Superior temporal gyrus (tissue), 1 donor: ENCODE data around the gene ABTB2.
A peak's percentile ranks its signal among the peaks of the same experiment; 100 is the strongest.

ENCODE experiments used
- DNase-seq: peaks from one replicate; pipeline ENCODE4 v3.0.0-alpha.2; 2016; ENCODE audit errors: extremely low spot score

The ABTB2 gene

GRCh38 chr11:34360046-34360445 is 2.2 kb upstream of the ABTB2 start:
- DNase-seq = no peak

- no peak for DNase-seq
Observed at GRCh38 chr11:34359548-34359891, 1.7 kb upstream of the ABTB2 start.

DNA sequence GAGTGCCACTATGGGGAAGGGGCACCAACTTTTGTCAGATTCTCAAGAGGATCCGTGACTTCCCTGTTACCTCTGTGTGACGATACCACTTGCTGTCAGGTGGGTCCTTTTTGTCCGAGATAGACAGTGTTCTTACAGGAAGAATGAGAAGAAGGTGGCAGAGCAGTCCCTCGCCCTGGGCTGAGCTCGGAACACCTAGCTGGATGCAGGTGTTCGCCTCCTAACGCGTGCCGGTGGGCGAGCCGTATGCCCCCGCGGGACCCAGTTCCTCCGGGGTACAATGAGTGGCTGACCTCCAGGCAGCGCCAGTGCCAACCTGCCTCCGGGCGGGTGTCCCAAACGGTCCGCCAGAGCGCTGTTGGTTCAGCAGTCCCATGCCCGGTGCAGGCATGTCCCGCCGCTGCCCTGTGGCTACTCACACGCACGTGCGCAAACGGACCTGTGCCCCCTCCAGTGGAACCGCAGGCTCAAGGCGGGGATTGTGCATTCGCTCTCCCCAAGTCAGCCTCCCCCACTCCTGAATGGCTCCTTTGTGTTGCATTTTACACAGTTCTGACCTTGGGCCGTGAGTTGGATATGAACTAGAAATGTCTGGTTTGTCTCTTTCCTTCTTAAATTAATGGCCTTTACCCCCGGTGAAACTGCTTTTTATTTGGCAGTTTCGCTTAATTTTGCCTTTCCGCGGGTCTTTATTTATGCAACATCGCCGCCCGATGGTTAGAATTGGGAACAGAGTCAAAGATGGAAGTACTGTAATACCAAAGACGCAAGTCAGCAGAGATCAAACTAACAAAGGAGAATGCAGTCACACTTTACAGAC is 1.1 kb upstream of the ABTB2 start:
- peak; percentile 96 for DNase-seq

- DNase-seq = peak; percentile 53
Observed at GRCh38 chr11:34358258-34358727, 483 bp upstream of the ABTB2 start.

DNA sequence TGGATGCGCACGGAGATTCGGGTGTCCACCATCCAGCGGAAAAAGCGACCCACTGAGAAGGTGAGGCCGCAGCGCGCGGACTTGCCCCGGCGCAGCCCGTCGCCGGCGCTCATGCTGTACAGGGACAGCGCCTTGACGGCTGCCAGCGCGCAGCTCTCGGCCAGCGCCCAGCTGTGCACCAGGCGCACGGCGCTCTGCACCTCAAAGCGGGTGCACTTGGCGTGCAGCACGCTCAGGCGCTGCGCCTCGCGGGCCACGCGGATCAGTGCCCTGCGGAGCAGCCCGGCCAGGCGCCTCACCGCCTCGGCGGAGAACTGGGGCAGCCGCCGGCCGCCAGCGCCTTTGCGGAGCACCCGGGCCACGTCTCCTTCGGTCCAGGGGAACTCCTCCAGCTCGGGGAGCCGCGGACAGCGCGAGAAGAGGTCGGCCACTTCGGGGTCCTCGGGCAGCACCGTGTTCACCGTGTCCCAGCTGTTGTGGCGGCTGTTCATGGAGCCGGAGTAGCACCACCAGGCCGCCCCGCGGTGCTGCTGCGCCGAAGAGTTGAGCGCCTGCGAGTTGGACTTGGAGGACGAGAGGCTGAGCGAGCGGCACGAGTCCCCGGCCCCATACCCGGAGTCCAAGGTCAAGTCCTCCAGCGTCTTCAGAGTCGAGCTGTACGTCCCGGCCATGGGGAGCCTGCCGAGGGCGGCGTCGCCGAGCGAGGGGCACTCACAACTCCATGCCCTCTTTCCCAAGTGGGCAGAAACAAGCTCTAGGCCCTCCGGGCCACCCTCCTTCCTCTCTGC is 703 bp downstream of the ABTB2 start:
- no peak for DNase-seq

DNA sequence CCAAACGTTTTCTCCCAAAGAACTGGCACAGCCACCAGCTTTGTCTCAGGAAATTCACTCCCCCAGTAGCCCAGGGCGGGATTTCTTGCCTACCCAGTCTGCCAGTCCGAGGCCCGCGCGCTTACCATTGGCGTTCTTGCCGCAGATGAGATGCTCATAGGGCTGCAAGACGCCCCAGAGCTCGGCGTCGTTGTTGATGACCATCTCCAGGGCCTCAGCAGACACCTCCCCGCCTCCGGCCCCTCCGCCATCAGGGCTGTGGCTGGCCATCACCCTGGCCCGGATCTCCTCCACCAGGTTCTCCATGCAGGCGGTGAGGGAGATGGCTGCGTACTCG is 1.3 kb downstream of the ABTB2 start:
- DNase-seq = no peak

- no peak for DNase-seq
Observed at GRCh38 chr11:34356130-34356529, 1.7 kb downstream of the ABTB2 start.

GRCh38 chr11:34355726-34356125 is 2.1 kb downstream of the ABTB2 start:
- no peak for DNase-seq

DNA sequence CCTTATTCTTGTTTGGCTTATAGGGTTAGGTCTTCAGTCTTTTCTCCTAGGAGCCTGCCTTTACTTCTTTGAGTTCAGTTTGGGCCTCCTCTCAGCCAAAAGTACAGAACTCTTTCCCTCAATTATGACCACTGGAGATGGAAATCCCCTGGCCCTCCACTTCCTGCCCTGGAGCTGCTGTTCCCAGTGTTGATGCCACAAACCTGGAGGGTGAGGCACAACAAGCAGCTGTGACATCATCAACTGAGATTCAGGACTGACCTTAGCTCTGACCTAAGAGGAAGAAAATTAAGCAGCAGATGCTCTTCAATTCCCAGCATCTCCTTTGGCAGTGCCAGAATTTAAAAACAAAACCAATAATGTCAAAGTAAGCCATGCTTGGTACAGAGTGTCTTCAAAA is 3.0 kb downstream of the ABTB2 start:
- no peak for DNase-seq

DNA sequence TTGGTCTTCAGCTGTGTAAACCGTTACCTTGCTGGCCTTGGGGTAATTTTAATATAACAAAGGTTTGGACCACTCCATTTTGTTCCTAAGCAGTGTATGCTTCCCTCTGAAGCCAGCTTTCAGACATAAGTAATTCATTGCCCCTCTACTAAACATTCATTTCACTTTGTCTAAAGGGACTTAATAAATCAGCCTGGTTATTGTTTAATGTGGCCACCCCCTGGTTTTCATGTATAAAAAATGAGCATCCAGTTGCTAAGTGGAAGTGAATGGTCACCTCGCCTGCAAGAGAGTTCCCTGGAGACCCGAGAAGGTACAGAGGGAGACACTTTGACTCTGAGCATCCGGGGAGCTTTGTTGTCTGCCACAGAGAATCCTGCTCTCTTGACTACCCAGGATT is 3.9 kb downstream of the ABTB2 start:
- DNase-seq = no peak

- no peak for DNase-seq
Observed at GRCh38 chr11:34351687-34352469, 5.9 kb downstream of the ABTB2 start.

DNA sequence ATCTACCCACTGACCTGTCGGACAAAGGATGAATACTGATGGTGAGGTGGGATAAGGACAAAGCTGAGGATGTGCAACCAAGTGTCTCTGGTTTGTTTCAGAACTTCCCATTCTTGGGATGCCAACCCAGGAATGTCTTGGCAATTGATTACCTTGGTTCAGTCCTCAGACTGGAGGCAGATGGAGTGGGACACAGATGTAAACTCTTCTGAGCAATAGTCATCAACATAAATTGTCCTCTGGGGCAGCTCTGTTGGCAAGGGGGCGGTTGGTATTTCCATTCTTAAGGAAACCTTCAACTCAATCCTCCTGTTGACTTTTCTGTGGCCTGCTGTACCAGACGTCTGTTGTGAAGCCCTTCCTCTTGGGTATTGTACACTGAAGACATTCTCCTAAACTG is 6.8 kb downstream of the ABTB2 start:
- DNase-seq = no peak

DNA sequence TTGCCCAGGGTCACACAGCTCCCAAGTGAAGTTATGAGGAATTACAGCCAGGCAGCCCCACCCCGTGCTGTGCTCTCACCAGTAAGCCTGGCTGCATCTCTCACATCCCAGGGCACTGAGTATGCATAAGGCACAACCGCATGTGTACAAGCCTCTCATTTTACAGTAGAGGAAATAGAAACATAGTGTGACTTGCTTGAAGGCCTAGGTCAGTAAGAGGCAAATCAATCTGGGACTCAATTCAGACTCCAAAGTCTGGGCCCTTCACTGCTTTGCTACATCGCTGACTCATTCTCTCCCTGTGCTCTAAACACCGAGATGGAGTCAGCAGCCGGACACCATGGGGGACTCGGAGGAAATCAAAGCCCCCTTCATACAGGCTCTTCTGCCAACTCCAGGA is 7.9 kb downstream of the ABTB2 start:
- DNase-seq = no peak

DNA sequence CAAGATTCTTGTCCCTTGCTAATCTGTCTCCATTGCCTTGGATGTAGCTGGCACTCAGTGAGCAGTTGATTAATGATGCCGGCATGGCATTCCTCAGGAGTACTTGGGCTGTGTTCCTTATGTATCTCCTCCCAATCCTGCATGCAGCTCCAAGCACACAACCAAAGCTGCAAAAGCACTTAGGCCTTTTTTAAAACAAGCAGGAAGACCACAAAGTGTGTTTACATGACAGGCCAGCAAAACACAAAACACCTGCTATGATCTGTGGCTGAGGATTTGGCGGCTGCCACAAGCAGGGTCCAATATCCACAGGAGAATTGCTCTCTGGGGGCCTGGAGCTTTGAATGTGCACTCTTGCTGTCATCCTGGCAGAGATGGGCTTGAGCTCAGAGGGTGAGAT is 8.9 kb downstream of the ABTB2 start:
- no peak for DNase-seq

GRCh38 chr11:34348096-34348495 is 9.7 kb downstream of the ABTB2 start:
- DNase-seq = no peak

GRCh38 chr11:34346551-34346950 is 11.3 kb downstream of the ABTB2 start:
- DNase-seq = no peak

DNA sequence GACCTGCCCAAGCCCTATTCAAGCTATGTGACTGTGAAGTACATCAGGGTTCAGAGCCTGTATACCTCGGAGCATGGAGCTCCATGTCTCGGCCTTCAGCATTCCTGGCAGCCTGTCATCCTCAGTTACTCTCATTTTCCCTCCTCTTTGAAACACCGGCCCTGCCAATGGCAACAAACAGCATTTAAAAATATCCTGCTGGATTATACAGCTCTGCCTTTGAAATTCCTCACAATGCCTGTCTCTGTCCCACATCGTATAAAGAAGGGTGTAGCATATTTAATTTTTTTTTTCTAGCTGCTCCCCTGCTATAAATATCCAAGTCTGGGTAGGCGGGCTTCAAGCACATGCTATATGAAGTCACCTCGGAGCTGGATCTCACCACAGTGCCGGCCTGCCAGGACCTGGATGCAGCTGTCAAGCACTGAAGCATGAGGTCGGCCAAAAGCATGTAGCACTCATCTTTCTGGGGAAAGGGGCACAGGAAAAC is 11.8 kb downstream of the ABTB2 start:
- DNase-seq = no peak

DNA sequence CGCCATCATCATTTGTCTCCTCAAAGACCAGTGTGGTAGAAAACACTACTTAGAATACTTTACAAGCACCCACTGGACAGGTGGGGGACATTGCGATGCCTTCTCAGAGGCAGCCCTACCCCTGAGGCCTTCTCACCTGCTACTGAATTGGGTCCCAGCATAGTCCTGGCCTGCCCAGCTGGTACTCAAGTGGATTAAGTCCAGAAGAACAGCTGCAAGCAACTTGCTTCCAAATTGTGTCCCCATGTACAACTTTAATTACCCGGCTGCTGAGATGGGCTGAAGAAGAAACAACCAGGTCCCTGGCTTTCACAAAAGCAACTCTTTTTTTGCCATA is 12.3 kb downstream of the ABTB2 start:
- DNase-seq = no peak

- no peak for DNase-seq
Observed at GRCh38 chr11:34344768-34345539, 12.9 kb downstream of the ABTB2 start.

- no peak for DNase-seq
Observed at GRCh38 chr11:34344410-34344767, 13.4 kb downstream of the ABTB2 start.

DNA sequence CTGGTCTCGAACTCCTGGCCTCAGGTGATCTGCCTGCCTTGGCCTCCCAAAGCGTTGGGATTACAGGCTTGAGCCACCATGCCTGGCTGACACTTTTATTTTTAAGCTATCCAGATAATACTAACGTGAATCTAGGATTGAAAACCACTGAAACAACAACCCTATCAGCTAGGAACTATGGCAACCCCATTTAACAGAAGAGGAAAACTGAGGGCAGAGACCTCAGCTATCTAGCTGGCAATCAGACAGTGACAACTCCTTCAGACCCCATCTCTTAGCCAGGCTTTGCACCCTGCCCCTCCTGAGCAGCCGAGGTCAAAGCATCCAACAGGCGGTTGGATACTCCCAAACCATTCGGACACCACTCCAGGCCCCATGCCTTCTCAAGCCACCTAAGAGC is 14.1 kb downstream of the ABTB2 start:
- DNase-seq = no peak

DNA sequence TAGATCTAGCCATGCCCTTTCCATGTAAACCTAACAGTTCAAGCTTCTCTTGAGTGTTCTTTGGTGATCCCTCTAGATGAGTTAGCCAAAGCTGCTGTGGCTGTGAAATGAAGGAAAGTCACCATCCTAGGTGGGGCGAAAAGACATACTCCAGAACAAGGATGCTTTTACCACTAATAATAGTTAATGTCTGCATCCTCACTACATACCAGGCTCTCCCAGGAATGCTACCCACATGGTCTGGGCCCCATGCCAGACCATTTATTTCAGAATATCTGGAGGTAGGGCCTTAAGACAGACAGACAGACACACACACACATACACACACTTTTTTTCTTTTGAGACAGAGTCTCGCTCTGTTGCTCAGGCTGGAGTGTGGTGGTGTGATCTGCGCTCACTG is 14.7 kb downstream of the ABTB2 start:
- DNase-seq = no peak
